Lower leg skin (tissue), 4 donors: Measurements from ENCODE around the gene ADH7. TPM values are rescaled to one million over a fixed set of nuclear protein-coding genes. Genes with fewer than 3 reads are reported as not detected.
"Not testable (repeated sequence)": the region's sequence is repeated elsewhere in the genome, so short reads cannot be mapped to it uniquely, and the experiment has no call there.

Source experiments
- DNase-seq, 2 donors: peaks; one replicate each; pipeline ENCODE4 v3.0.0-alpha.2; 2019; ENCODE audit warnings: low spot score in 2 of 2
- H3K4me3 ChIP-seq: fragments of 200-600 bp; sonication (generic); 2 replicates; pipeline ENCODE4 v1.5.1; 2017; ENCODE audit warnings: mild to moderate bottlenecking, low read depth; ENCODE audit not compliant: poor library complexity, severe bottlenecking
- CTCF ChIP-seq, 3 donors: fragments of 450-650 bp; IDR thresholded peaks; one replicate each; pipeline ENCODE4 v1.5.1; 2016; ENCODE audit warnings: antibody characterized with exemption in 3 of 3, mild to moderate bottlenecking in 3 of 3, moderate library complexity in 2 of 3
- POLR2A ChIP-seq, 2 donors: fragments of 450-650 bp; IDR thresholded peaks; one replicate each; pipeline ENCODE4 v1.6.1; 2016 to 2017; ENCODE audit warnings: antibody characterized with exemption in 2 of 2, mild to moderate bottlenecking in 1 of 2, moderate library complexity in 1 of 2
- WGBS, 2 donors: methylation state at CpG; one replicate each; pipeline ENCODE4 v1.1.5; 2018; 5-methylcytosine and 5-hydroxymethylcytosine counted together
- intact Hi-C: fragments of 100-400 bp; cut with DNase I; formaldehyde crosslinking; loops from one replicate; pipeline ENCODE4 v1.15.0; 2023; ENCODE audit warnings: low total_unique reads
- total RNA-seq, 4 donors: library from RNA; depleted of rRNA; stranded (reverse); fragments of >200 nt; gene quantifications; one replicate each; pipeline ENCODE4 v1.1.0, GENCODE V29; 2016

The ADH7 gene
- total RNA-seq, 4 donors from 2014 or later, result 0.34 to 0.83 (median 0.52) TPM; not detected in 1

DNA sequence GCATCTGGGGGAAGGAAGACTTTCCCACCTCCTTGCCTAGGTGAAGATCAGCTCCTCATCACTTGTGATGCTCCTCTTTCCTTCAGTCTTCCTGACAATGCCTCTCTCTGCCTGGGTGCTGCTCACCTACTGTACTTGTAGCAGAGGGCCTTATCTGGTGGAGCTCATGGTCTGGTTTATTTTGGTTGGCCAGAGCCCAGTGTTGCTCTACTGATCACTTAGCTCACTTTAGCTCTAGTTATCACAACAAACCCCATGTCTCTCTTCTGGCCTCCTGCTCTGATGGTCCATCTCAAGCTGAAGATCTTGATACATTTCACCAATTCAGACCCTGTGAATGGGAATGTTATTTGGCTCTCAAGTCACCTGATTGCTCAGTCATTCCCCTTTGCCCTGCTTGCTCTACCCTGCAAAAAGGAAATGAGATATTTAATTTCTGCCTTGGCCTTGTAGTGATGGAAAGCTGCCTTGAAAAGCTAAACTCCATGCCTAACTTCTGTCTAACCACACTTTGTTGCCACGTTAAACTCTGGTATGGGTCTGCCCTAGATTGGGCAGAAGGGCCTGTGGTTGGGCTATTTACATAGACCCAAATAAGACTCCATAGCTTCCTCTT lies 52.3 kb downstream of the ADH7 start:
- intact Hi-C loops, result no loop called here
- H3K4me3 ChIP-seq, result no peak overlapping the region
- no peak for TF ChIP-seq CTCF (IDR thresholded peaks at IDR 0.05)
- TF ChIP-seq POLR2A (IDR thresholded peaks at IDR 0.05), result no peak
- no peak for DNase-seq
- 60 to 70% methylated on average over 1 of the region's 1 CpG for WGBS, 2 donors

DNA sequence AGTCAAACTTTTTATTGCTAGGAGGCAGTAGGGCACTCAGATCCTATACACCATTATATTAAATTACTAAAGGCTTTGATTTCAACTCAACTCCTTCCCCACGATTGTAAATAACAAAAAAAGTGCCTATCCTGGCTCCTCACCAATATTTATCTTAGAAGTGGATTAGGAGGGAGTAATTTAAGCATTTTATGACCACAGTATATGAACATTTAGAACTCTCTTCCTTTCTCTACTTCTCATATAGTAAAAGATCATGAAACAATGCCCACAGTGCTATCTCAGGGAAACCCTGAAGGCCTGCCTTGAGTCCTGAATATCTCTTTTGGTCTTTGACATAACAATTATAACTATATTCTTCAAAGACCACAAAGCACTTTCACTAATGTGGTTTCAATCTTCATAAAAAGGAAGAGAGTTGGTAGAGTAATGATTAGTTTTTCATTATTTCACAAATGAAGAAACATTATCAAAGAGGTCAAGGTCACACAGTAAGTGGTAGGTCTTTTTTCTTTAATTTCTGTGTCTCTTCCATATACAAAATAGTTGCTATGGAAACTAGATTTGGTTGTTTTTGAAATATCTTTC lies 53.5 kb downstream of the ADH7 start:
- DNase-seq, result no peak
- 51 to 54% methylated on average over 1 of the region's 1 CpG for WGBS, 2 donors
- no peak overlapping the region for H3K4me3 ChIP-seq
- no peak for TF ChIP-seq CTCF (IDR thresholded peaks at IDR 0.05)
- intact Hi-C loops, result no loop called here

- TF ChIP-seq POLR2A (IDR thresholded peaks at IDR 0.05) (no peak), CTCF (IDR thresholded peaks at IDR 0.05) (no peak)
- intact Hi-C loops, result no loop called here
- no peak for DNase-seq
- no peak overlapping the region for H3K4me3 ChIP-seq
Measured at GRCh38 chr4:99379571-99379970, 55.6 kb downstream of the ADH7 start.

- TF ChIP-seq CTCF (IDR thresholded peaks at IDR 0.05), result no peak
- no peak for TF ChIP-seq POLR2A (IDR thresholded peaks at IDR 0.05)
- intact Hi-C loops, result no loop called here
- H3K4me3 ChIP-seq, result no peak overlapping the region
- DNase-seq, result no peak
- WGBS, 2 donors, result 89 to 94% methylated on average over 3 of the region's 3 CpGs
Measured at GRCh38 chr4:99378876-99379275, 56.3 kb downstream of the ADH7 start.

- intact Hi-C loops, DNase-seq: not testable (repeated sequence)
Measured at GRCh38 chr4:99377341-99377740, 57.8 kb downstream of the ADH7 start.

GRCh38 chr4:99372464-99372863 lies 62.7 kb downstream of the ADH7 start:
- intact Hi-C loops, DNase-seq, H3K4me3 ChIP-seq: not testable (repeated sequence)
- WGBS, 2 donors, result 88 to 91% methylated on average over 2 of the region's 2 CpGs

More at GRCh38 chr4:99377341-99377740, 57.8 kb downstream of the ADH7 start:
- 72 to 73% methylated on average over 6 of the region's 6 CpGs for WGBS, 2 donors
- not testable (repeated sequence) for H3K4me3 ChIP-seq

- H3K4me3 ChIP-seq, DNase-seq, intact Hi-C loops: not testable (repeated sequence)
- WGBS, 2 donors, result 65 to 74% methylated on average over 2 of the region's 2 CpGs
Measured at GRCh38 chr4:99367817-99368216, 67.3 kb downstream of the ADH7 start.
